GM18511 (cell line): ENCODE results near the gene ACKR3.

ENCODE experiments used
- ATAC-seq: cut with Tn5 transposase; IDR thresholded peaks from one replicate; pipeline ENCODE4 v1.9.1; 2021; ENCODE audit warnings: mild to moderate bottlenecking, moderate library complexity; ENCODE audit not compliant: unreplicated experiment

Gene ACKR3

DNA sequence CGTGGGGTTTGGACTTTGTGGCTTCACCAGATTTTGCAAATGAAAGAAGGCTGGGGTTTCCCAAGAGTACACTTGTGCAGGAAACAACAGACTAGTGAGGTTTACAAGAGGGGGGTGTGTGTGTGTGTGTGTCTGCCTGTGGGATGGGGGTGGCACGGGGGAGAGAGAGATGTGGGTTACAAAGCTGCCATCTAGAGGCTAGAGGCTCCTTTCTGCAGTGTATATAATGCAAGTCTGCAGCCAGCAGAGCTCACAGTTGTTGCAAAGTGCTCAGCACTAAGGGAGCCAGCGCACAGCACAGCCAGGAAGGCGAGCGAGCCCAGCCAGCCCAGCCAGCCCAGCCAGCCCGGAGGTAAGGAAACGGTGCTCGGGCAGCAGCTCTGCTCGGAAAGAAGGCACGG, at the start of gene ACKR3:
Gene ACKR3, plus strand, starts transcription at position 253 of the 401 bp plus-strand sequence. CDS start 10,641 bp downstream, outside the sequence.
- peak; percentile 84 for ATAC-seq

- no peak for ATAC-seq
Measured at GRCh38 chr2:236521556-236521955, 48.1 kb upstream of the ACKR3 start.

- ATAC-seq: no peak
Measured at GRCh38 chr2:236523249-236523648, 46.4 kb upstream of the ACKR3 start.

DNA sequence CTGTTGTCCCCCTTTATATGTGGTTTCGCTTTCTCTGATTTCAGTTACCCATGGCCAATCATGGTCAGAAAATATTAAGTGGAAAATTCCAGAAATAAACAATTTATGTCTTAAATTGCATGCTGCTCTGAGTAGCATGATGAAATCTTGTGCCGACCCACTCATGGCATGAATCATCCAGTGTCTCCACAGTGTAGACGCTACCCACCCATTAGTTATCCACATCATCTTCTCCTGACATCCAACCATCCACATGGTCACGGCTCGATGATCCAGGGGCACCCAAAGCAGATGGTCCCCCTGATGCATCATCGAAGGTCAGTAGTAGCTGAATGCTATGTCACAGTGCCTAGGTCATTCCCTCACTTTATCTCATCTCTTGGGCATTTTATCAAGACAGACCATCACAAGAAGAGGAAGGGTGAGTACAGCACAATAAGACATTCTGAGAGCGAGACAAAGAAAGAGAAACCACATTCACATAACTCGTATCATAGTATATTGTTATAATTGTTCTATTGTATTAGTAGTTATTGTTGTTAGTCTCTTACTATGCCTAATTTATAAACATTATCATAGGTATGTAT, 44.1 kb upstream of the ACKR3 start:
- no peak for ATAC-seq

GRCh38 chr2:236526455-236527158, 43.0 kb upstream of the ACKR3 start:
- no peak for ATAC-seq

DNA sequence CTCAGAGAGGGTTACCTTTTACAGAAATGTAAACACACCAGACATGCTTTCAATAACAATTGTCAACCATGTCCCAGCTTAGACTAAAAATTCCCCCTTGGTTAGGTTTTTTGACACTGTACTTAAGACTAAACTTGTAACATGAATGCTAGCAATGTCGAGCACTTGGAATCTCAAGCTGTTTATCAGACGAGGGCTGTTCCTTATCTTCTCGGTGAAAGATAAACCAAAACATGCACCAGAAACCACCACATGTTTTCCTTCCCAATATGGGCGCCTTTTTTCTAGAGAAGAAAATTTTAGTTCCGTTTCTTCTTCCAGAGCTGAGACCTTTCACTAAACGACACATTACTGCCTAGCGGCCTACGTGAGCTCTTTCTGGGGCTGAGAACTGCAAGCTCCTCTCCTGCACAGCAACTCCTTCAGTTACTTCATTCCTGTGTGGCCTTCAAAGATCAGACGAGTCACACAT, 42.4 kb upstream of the ACKR3 start:
- ATAC-seq: no peak

DNA sequence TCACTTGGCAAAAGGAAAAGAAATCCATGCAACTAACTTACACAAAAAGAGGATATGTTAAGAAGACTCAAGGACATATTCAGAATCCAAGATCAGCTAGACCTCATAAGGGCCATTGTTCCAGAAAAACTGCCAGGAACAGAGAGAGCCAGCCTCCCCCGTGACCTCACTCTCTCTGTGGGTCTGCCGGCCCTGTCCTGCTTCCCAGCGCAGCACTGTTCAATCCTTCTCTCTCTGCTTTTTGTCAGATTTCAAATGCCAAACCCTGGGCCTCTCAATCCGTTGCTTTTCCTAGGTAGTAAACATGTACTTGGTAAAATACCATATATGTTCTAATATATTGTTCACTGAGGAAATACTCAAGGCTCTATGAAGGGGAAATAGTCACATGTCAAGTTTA, 40.0 kb upstream of the ACKR3 start:
- ATAC-seq: no peak

DNA sequence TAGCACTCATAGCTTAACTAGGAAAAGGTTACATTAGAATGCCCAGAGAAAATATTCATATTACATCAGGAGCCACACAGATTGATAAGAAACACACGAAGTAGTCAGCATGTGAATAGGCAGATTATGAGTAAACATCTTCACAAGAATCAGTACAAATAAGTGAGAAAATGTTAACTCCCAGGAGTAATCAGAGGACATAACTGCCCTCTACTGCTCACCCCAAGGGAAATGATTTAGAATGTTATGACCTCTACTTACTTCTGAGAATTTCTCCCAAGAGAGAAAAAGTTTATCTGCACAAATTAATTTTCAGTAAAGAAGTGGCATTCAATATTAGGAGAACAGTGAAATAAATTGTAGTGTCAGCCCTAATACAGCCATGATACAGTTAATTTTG, 39.1 kb upstream of the ACKR3 start:
- ATAC-seq: no peak

DNA sequence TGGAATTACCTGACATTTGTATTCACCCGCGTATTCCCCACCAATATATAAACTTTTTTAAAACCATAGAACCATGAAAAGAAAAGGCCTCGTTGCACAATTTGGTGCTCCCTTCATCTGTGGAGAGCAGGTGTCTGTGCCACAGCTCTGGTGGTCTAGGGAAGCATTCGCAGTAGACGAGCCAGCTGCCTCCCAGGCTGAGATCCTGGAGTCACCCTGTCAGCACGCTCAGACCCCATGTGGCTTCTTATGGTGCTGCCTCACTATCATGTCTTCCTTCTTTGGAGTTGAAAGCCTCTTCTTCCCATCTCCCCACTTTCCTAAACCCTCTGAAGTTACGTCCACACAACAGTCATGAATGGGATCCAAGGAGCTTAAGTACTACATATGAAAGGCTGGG, 38.4 kb upstream of the ACKR3 start:
- no peak for ATAC-seq

DNA sequence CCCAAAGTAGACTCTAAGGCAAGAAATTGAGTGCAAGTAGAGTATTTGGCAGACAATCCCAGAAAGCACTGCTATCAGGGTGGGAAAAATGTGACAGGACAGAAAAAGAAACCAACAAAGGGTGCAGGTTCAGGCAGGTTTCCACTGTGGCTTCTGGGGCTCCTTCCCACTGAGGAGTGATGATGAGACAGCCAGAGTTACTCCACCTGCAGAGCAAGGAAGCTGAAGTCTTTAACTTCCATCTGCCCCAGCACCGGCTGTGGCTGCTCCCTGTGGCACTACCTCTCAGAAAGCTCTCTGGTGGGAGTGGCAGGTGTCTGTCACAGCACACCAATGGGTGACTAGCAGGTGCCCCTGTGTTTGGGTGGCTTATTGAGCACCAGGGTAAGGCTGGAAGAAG, 37.6 kb upstream of the ACKR3 start:
- no peak for ATAC-seq

DNA sequence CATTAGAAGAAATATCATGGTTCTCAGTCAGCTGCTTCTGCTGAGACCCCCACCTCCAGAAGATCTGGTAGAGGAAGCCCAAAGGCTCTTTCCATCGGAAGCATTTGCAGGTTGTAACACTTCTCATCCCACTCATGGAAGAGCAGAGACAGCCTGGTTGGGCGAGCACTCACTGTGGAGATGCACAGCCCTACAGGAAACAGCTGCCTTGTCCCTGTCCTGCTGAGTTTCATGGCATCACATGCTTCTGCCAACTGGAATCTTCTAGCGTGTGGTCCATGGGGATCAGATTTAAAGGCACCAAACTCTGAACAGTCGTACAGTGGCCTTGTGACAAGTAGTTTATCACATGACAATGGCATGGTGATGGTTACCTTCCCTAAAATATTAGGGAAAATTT, 36.3 kb upstream of the ACKR3 start:
- no peak for ATAC-seq

DNA sequence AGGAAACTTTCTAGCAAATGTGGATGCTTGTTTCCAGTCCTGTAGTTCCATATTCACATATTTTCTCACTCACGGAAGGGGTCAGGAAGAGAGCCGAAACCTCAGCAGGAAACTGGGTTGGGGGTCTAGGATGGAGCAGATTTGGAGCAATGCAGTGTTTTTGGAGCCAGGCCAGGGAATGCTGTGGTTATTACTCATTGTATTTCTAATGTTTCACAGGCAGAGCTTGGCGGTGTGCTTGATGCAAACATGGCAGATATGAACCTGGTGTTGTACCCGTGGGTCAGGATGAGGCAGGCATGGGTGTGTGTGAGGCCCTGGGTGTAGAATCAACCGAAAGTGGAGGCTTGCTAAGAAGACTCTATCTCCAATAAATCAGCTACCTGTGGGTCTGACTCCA, 34.6 kb upstream of the ACKR3 start:
- no peak for ATAC-seq

DNA sequence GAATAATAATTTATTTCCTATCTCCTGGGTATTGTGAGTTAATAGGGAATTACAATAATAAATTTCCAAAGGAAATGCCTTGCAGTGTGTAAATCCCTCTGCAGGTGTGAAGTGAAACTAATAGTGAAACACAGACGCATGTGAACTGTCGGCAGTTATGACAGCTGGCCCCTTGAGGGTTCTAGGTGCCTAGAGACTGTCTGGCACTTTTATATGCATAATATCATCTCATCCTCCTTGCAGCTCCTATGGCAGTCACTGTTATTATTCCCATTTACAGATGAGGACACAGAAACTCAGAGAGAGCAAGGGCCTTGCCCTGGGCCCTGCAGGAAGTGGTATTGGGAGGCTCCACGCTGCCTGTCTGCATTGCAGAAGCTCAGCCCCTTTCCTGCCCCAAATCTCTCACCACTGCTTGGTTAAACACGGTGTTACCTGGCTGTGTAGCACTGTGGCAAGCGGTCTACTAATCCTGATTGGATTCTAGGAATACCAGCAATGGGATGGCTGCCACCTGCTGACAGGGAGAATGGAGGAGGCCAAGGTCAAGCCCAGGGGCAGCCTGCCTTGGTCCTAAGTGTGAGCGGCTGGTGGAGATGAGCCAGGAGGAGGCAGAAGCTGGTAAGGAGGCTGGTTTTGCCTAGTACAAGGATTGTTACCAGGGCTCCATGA, 32.8 kb upstream of the ACKR3 start:
- ATAC-seq: peak; percentile 84

DNA sequence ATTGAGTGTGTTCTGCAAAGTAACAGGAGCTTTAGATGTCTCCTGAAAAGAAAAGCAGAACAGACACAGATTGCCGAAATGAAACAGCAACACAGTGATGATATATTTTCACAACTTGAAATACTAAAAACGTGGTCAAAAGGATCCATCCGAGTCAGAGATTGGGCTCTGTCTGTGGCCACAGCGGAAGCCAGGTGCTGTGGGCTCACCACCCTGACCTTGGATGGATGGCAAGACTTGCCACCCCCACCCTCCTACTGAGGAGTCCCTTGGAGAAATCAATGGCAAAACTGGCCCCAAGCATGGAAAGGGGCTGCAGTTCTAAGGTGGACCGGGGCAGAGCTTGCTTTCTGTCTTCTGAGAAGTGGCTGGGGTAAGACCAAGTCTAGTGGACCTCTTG, 31.4 kb upstream of the ACKR3 start:
- ATAC-seq: no peak

GRCh38 chr2:236541008-236541562, 28.5 kb upstream of the ACKR3 start:
- ATAC-seq: no peak

DNA sequence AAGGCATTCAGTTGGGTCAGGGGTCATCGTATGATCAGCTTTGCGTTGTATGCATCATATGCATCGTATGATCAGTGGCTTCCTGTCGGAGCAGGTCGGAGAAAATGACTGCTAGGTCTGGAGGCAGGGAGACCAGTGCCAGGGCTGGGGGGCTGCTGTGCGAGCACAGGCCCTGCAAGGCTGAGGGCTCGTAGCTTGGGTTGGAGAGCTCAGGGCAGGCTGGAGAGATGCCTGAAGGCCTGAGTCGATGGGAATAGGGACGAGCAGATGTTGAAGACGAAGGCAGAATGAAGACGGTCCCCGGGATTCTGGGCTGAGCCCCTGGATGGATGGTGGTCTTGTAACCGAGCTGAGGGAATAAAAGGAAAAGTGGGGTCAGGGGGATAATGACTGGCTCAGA, 25.3 kb upstream of the ACKR3 start:
- no peak for ATAC-seq

- peak; percentile 60 for ATAC-seq
Measured at GRCh38 chr2:236545248-236545658, 24.4 kb upstream of the ACKR3 start.

DNA sequence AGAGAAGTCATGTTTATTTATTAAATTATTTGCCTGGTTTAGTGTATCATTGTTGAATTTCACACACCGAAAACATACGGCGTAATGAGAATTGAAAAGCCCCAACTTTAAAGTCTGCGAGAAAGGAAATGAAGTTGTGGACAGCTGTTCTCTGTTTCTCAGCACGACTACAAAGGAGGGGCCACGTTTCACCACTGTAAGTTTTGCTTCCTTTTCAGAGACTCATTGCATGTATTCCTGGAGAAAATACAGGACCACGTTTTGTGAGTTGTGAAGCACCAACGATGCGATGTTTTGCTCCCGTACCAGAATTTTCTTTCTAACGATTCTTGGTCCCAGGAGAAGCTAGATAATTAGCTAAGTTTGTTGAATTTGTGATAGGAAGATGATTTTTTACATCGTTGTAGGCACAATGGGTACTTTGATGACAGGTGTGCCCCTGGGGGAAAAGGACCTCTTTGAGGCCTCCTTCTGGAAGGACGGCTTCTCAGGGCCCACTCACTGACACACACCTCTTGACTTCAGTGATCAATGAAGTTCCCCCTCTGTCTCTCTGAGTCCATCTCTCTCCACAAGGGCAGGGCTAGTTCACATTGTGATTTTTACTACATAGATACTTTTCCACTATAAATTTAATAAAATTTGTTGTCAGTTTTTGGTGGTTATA, 23.7 kb upstream of the ACKR3 start:
- peak; percentile 74 for ATAC-seq

DNA sequence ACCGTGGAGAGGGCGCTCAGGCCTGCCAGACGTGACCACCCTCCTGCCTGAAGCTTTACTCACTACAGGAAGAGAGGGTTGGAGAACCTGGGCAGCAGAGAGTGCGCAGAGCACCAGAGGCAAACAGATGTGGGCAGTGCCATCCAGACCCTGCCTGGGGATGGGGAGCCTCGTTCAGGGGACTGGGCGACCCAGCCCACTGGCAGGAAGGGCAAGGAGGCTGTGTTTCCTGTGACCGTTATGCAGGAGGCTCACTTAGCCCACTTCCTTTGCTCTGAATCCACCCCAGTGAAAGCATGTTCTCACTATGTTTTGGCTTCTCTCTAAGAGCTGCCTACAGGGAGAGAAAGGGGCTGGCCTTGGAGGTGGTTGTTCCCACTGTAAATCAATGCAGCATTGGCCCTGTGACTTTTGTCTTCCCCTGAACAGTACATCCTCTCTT, 23.0 kb upstream of the ACKR3 start:
- peak; percentile 39 for ATAC-seq

- no peak for ATAC-seq
Measured at GRCh38 chr2:236547725-236548124, 21.9 kb upstream of the ACKR3 start.
